DOHH2 (cell line): Measurements from ENCODE around the gene KRT82.

ENCODE experiments used
- H3F3A ChIP-seq: fragments of 200-600 bp; sonication (generic), shearing (Covaris generic); 2 replicates; pipeline ENCODE4 v1.6.0; 2016; ENCODE audit warnings: antibody characterized with exemption, mild to moderate bottlenecking; ENCODE audit not compliant: control insufficient read depth, insufficient read depth
- H3K27ac ChIP-seq: fragments of 200-600 bp; sonication (generic); 2 replicates; pipeline ENCODE4 v1.5.1; 2014; ENCODE audit warnings: low read depth, mild to moderate bottlenecking, low read length, moderate library complexity
- H3K27me3 ChIP-seq: fragments of 200-600 bp; sonication (generic); 2 replicates; pipeline ENCODE4 v1.6.1; 2014; ENCODE audit warnings: mild to moderate bottlenecking, low read length, mixed read lengths; ENCODE audit not compliant: control insufficient read depth
- H3K36me3 ChIP-seq: fragments of 200-600 bp; sonication (generic); 2 replicates; pipeline ENCODE4 v1.6.1; 2014; ENCODE audit warnings: mild to moderate bottlenecking, low read length, moderate library complexity, mixed read lengths; ENCODE audit not compliant: control insufficient read depth
- H3K4me1 ChIP-seq: fragments of 200-600 bp; sonication (generic); 2 replicates; pipeline ENCODE4 v1.6.1; 2014; ENCODE audit warnings: mild to moderate bottlenecking, low read length, mixed read lengths; ENCODE audit not compliant: control insufficient read depth
- H3K4me2 ChIP-seq: fragments of 200-600 bp; sonication (generic); 2 replicates; pipeline ENCODE4 v1.6.0; 2014; ENCODE audit warnings: mild to moderate bottlenecking, low read length, moderate library complexity
- H3K4me3 ChIP-seq: fragments of 200-600 bp; sonication (generic); 2 replicates; pipeline ENCODE4 v1.5.1; 2014; ENCODE audit warnings: mild to moderate bottlenecking, low read length, mixed read lengths
- H3K79me2 ChIP-seq: fragments of 200-600 bp; sonication (generic); 2 replicates; pipeline ENCODE4 v1.6.1; 2014; ENCODE audit warnings: mild to moderate bottlenecking, low read length, mixed read lengths; ENCODE audit not compliant: control insufficient read depth
- H3K9me2 ChIP-seq: fragments of 200-600 bp; sonication (generic); replicated peaks from 2 replicates; pipeline ENCODE4 v1.6.1; 2014; ENCODE audit warnings: mild to moderate bottlenecking, low read length, mixed read lengths; ENCODE audit not compliant: control insufficient read depth
- H3K9me3 ChIP-seq: fragments of 200-600 bp; sonication (generic); 2 replicates; pipeline ENCODE4 v1.6.1; 2014; ENCODE audit warnings: antibody characterized with exemption, low read length, mixed read lengths; ENCODE audit not compliant: control insufficient read depth, insufficient read depth
- H4K20me1 ChIP-seq: fragments of 200-600 bp; sonication (generic); 2 replicates; pipeline ENCODE4 v1.6.0; 2014; ENCODE audit warnings: low read depth, mild to moderate bottlenecking, antibody characterized with exemption, low read length, moderate library complexity; ENCODE audit not compliant: control insufficient read depth, insufficient read depth
- CTCF ChIP-seq: fragments of 200-600 bp; sonication (generic); IDR thresholded peaks from one replicate; pipeline ENCODE4 v1.5.1; 2014; ENCODE audit warnings: antibody characterized with exemption, mild to moderate bottlenecking, low read depth, low read length; ENCODE audit not compliant: poor library complexity, severe bottlenecking
- EZH2phosphoT487 ChIP-seq: fragments of 200-600 bp; sonication (generic); IDR thresholded peaks from 2 replicates; pipeline ENCODE4 v1.6.1; 2017; ENCODE audit warnings: borderline replicate concordance, mild to moderate bottlenecking, antibody characterized with exemption, low read length, moderate library complexity, mixed read lengths

KRT82 gene

DNA sequence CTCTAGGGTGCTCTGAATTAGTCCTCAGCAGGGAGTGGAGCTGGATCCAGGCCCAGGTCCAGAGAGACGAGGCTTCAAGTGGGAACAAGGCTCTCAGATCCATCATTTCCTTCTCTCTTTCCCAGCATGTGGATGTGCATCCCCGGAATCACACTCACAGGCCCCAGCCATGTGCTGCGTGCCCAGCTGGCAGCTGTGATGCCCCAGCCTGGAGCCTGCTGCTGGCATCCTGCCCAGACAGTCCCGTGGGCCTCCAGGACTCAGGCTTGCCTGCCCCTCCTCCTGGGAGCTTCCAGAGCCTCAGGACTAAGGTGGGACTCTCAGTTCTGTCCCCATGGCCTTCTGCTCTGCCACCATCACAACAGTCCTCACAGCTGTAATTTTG, 14.5 kb downstream of the KRT82 start:
- Histone ChIP-seq H3K27ac (no peak overlapping the region), H3K9me3 (no peaks in the 10 kb centered on the region), H4K20me1 (no peaks in the 10 kb centered on the region), H3K79me2 (no peaks in the 10 kb centered on the region), H3K36me3 (no peaks in the 10 kb centered on the region), H3K27me3 (peaks cover 10% of the 10 kb centered on the region; the same call in 1 of the 2 replicates), H3K4me3 (no peak overlapping the region), H3K4me2 (no peak overlapping the region), H3F3A (no peaks in the 10 kb centered on the region), H3K9me2 (no peaks in the 10 kb centered on the region), H3K4me1 (no peaks in the 10 kb centered on the region)
- TF ChIP-seq EZH2phosphoT487 (no peak), CTCF (no peak)

- Histone ChIP-seq H3K9me3 (no peaks in the 10 kb centered on the region), H3K9me2 (no peaks in the 10 kb centered on the region), H3K27me3 (peaks cover 10% of the 10 kb centered on the region; the same call in 1 of the 2 replicates), H3F3A (no peaks in the 10 kb centered on the region), H3K27ac (no peak overlapping the region), H3K4me2 (no peak overlapping the region), H4K20me1 (no peaks in the 10 kb centered on the region), H3K36me3 (no peaks in the 10 kb centered on the region), H3K4me3 (no peak overlapping the region), H3K79me2 (no peaks in the 10 kb centered on the region), H3K4me1 (no peaks in the 10 kb centered on the region)
- peak; percentile 68 for TF ChIP-seq CTCF
- TF ChIP-seq EZH2phosphoT487: no peak
These were observed 15.2 kb downstream of the KRT82 start for GRCh38 chr12:52390739-52391617.

DNA sequence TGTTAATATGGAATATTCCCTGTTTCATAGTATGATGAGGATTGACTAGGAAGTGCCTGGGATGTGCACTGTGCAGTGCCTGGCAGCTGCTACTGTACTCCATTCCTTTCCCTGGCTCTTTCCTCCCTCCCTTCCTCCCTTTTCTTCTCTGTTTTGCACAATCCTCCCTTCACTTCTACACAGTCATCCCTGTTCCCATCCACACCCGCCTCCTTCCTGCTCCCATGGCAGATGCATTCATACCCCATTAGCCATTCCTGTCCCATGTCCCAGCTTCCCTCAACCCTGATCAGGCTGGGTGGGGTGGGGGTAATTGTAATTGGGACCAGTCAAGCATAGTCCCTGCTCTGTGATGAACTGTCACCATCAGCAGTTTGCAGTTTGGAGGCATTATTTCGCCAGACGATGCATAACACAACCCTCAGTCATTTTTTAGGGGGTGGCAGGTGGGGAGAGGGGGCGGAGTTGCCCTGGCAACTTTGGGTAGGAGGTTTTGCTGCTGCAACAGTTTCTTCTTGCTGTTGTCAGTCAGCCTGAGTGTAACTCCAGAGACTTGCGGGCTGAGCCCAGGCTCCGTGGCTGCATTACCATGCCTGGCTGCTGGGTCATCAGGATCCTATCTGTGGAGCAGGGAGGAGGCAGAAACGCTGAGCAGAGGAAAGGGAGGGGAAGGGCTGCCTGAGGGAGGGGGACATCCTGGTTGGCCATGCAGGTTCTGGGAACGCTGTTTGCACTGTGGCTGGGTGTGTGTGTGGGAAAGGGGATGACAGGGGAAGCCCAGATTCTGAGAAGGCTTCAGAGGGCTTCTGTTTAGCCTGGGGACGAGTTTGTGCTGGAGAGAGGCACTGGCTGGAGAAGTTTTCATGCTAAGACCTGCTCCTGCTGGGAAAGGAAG, 16.6 kb downstream of the KRT82 start:
- no peak for TF ChIP-seq EZH2phosphoT487
- H3F3A ChIP-seq: no peaks in the 10 kb centered on the region
- H3K27me3 ChIP-seq: peaks cover 10% of the 10 kb centered on the region; the same call in 1 of the 2 replicates
- no peaks in the 10 kb centered on the region for H3K79me2 ChIP-seq
- H3K9me2 ChIP-seq: no peaks in the 10 kb centered on the region
- H3K4me2 ChIP-seq: no peak overlapping the region
- no peaks in the 10 kb centered on the region for H3K9me3 ChIP-seq
- no peaks in the 10 kb centered on the region for H3K36me3 ChIP-seq
- H4K20me1 ChIP-seq: no peaks in the 10 kb centered on the region
- no peaks in the 10 kb centered on the region for H3K4me1 ChIP-seq
- H3K4me3 ChIP-seq: no peak overlapping the region
- no peak overlapping the region for H3K27ac ChIP-seq

DNA sequence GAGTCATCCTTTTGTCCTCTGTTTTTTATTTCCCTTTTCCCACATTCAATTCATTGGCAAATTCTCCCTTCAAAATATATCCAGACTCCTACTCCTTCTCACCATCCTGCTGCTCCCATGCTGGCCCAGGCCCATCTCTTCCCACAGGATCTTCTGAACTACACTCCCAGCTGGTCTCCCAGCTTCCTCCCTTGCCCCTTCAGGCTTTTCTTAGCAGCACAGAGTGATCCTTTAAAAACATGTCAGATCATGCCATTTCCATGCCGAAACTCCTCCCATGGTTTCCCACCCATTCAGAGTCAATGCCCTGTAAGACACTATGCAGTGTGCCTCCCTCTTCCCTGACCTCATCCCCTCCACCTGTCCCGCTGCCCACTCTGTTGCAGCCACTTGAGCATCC, 18.3 kb downstream of the KRT82 start:
- H4K20me1 ChIP-seq: no peaks in the 10 kb centered on the region
- no peaks in the 10 kb centered on the region for H3F3A ChIP-seq
- H3K27ac ChIP-seq: no peak overlapping the region
- no peak overlapping the region for H3K4me3 ChIP-seq
- no peaks in the 10 kb centered on the region for H3K36me3 ChIP-seq
- H3K9me3 ChIP-seq: no peaks in the 10 kb centered on the region
- TF ChIP-seq CTCF: no peak
- TF ChIP-seq EZH2phosphoT487: no peak
- H3K9me2 ChIP-seq: no peaks in the 10 kb centered on the region
- H3K4me1 ChIP-seq: no peaks in the 10 kb centered on the region
- no peaks in the 10 kb centered on the region for H3K79me2 ChIP-seq
- H3K27me3 ChIP-seq: peaks cover 19% of the 10 kb centered on the region
- H3K4me2 ChIP-seq: no peak overlapping the region
